Right lobe of liver (tissue), 6 donors: ENCODE results near the gene F12. TPM values are rescaled to one million over a fixed set of nuclear protein-coding genes. Genes with fewer than 3 reads are reported as not detected.

Experiments
- ATAC-seq, 4 donors: fragments of 200-7000 bp; cut with Tn5 transposase; one replicate each; pipeline ENCODE4 v1.9.1; 2020; ENCODE audit warnings: mild to moderate bottlenecking in 4 of 4, moderate library complexity in 4 of 4
- DNase-seq, 3 donors: peaks; one replicate each; pipeline ENCODE4 v3.0.0-alpha.2; 2020
- H3K27ac ChIP-seq, 3 donors: fragments of 200-600 bp; one replicate each; pipeline ENCODE4 v1.8.0; 2022
- H3K27me3 ChIP-seq, 2 donors: fragments of 200-600 bp; one replicate each; pipeline ENCODE4 v1.8.0; 2022
- H3K36me3 ChIP-seq, 4 donors: fragments of 200-600 bp; sonication (generic) in 1 of 4; one replicate each; pipeline versions ENCODE4 v1.5.1 to v1.8.0; 2017 to 2022; ENCODE audit warnings: control low read depth in 1 of 4
- H3K4me1 ChIP-seq, 4 donors: fragments of 200-600 bp; sonication (generic) in 1 of 4; one replicate each; pipeline versions ENCODE4 v1.5.1 to v1.8.0; 2017 to 2022; ENCODE audit warnings: control low read depth in 1 of 4
- H3K4me3 ChIP-seq, 3 donors: fragments of 200-600 bp; one replicate each; pipeline ENCODE4 v1.8.0; 2022
- H3K9me3 ChIP-seq, 4 donors: fragments of 200-600 bp; sonication (generic) in 1 of 4; one replicate each; pipeline versions ENCODE4 v1.5.1 to v1.8.0; 2017 to 2022; ENCODE audit warnings: control low read depth in 1 of 4
- POLR2A ChIP-seq: fragments of 450-650 bp; IDR thresholded peaks from one replicate; pipeline ENCODE4 v1.6.1; 2017; ENCODE audit warnings: antibody characterized with exemption, mild to moderate bottlenecking
- WGBS: methylation state at CpG from one replicate; pipeline ENCODE4 v1.1.6; 2018; ENCODE audit warnings: low coverage, low lambda C conversion rate; ENCODE audit not compliant: insufficient coverage; ENCODE audit errors: missing lambda C conversion rate; 5-methylcytosine and 5-hydroxymethylcytosine counted together
- intact Hi-C, 2 donors: fragments of 100-400 bp; cut with DNase I; formaldehyde crosslinking; loops; one replicate each; pipeline versions ENCODE4 v1.11.2 to v1.14.1; 2022
- total RNA-seq, 6 experiments: library from RNA; depleted of rRNA in 2 of 6; stranded (reverse); fragments of >200 nt in 2 of 6; fragmentation: NEBNext Ultra II Directional in 3 of 6; extraction: Animal tissue kit (Norgen Biotek cat#: 25700) in 3 of 6; gene quantifications; one replicate each; pipeline versions ENCODE4 v1.1.0 to v1.2.4, GENCODE V29; 2016 to 2023
- TF ChIP-seq, protein P1 (sequence below), 4 donors: fragments of 200-600 bp in 3 of 4; fragments of 450-650 bp in 1 of 4; IDR thresholded peaks; one replicate each; pipeline versions ENCODE4 v1.5.1 to v1.8.0; 2016 to 2022; ENCODE audit warnings: antibody characterized with exemption in 4 of 4, mild to moderate bottlenecking in 2 of 4
- donor health status: DM: no; HTN: yes; CAD: no.
- donor health status: DM: no; HTN: no; CAD: no.
- donor health status: DM: no; HTN: no; CAD: no.
- donor health status: DM: no; HTN: yes; CAD: no.
- donor health status: DM: no; HTN: yes; CAD: no.

Gene F12
- total RNA-seq, 6 experiments from 2014 or later: 236 to 518 (median 365) TPM

DNA sequence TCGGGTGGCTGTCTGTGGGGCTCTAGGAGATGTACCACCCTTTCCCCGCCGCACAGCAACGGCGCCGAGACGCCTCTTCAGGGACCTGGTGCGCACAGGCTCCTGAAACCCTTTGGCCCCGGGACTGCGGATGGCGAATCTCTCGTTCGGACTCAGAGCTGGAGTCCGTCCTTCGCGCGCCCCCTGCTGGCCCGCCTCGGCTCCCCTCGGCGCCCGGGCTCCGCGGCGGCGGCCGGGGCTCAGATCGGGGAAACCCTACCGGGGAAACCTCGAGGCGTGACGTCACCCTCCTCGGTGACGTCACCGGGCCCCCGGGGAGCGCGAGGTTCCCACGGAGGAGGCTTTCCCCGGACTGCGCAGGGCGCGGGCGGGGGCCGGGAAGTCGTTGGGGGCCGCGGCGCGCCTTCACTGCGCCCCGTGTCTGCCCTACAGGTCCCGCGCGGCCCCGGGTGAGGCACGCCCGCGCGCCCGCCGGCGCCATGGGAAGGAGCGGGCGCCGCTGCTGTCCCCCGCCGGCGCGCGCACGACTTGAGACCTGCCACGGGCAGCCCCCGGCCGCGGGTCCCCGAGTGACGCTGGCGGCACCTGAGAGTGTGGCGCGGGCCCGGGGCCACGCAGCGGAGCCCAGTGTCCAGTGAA lies 45.2 kb upstream of the F12 start:
- Histone ChIP-seq H3K4me1 (peaks cover 0 to 10% (median 3%) of the 10 kb centered on the region in 4 donors), H3K27ac (peak overlapping the region; percentile 36 to 65 (median 64)), H3K4me3 (peak overlapping the region; percentile 62 to 73 (median 66)), H3K9me3 (no peaks in the 10 kb centered on the region), H3K27me3 (no peaks in the 10 kb centered on the region), H3K36me3 (no peaks in the 10 kb centered on the region)
- WGBS: no CpG with 5 or more reads among the region's 84 CpGs
- intact Hi-C loops: loop anchor here (5.0 to 10.0 kb wide), 3 partner anchors 57 to 140 kb away; partner anchors contain the start of gene MXD3 (in 1 of the 2)
- peak; percentile 70 to 83 (median 75) for ATAC-seq
- TF ChIP-seq, protein P1, sequence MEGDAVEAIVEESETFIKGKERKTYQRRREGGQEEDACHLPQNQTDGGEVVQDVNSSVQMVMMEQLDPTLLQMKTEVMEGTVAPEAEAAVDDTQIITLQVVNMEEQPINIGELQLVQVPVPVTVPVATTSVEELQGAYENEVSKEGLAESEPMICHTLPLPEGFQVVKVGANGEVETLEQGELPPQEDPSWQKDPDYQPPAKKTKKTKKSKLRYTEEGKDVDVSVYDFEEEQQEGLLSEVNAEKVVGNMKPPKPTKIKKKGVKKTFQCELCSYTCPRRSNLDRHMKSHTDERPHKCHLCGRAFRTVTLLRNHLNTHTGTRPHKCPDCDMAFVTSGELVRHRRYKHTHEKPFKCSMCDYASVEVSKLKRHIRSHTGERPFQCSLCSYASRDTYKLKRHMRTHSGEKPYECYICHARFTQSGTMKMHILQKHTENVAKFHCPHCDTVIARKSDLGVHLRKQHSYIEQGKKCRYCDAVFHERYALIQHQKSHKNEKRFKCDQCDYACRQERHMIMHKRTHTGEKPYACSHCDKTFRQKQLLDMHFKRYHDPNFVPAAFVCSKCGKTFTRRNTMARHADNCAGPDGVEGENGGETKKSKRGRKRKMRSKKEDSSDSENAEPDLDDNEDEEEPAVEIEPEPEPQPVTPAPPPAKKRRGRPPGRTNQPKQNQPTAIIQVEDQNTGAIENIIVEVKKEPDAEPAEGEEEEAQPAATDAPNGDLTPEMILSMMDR (IDR thresholded peaks at IDR 0.05): peak; percentile 92 to 99 (median 94)
- no peak for TF ChIP-seq POLR2A
- peak; percentile 92 to 94 (median 93) for DNase-seq

DNA sequence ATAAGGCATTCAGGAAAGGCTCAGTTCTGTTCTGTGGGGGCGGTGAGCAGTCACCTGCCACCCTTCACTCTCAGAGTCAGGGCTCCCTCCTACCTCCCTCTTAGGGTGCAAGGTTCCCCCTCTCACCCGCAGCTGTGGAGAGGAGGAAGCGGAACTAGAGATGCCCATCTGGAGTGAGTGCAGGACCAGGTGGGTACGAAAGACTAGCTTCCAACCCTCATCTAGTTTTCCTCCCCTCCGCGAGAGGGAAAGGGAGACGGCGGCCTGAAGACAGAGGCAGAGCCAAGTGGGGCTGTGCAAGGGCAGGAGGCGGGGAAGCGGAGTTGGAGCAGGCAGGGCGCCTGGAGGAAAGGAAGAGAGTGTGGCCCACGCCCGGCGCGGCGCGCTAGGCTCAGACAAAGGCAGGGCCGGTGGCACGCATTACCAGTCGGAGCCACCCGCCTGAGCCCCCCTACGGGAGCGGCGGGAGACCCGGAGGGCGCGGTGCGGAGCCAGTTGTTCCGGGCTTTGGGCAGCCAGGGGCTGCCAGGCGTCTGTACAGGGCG lies 44.6 kb upstream of the F12 start:
- Histone ChIP-seq H3K9me3 (no peaks in the 10 kb centered on the region), H3K4me3 (peak overlapping the region; percentile 31 to 66 (median 62)), H3K27me3 (no peaks in the 10 kb centered on the region), H3K36me3 (no peaks in the 10 kb centered on the region), H3K27ac (peak overlapping the region in 1 of 3 donors; percentile 64), H3K4me1 (peaks cover 0 to 10% (median 3%) of the 10 kb centered on the region in 4 donors)
- TF ChIP-seq, protein P1 (IDR thresholded peaks at IDR 0.05): no peak
- no peak for TF ChIP-seq POLR2A
- 18% methylated on average over 17 of the region's 31 CpGs for WGBS
- intact Hi-C loops: loop anchor here (5.0 to 10.0 kb wide), 3 partner anchors 57 to 139 kb away; partner anchors contain the start of gene MXD3 (in 1 of the 2)
- peak in 1 of 4 donors; percentile 1 for ATAC-seq
- peak in 2 of 3 donors; percentile 50 to 66 for DNase-seq

DNA sequence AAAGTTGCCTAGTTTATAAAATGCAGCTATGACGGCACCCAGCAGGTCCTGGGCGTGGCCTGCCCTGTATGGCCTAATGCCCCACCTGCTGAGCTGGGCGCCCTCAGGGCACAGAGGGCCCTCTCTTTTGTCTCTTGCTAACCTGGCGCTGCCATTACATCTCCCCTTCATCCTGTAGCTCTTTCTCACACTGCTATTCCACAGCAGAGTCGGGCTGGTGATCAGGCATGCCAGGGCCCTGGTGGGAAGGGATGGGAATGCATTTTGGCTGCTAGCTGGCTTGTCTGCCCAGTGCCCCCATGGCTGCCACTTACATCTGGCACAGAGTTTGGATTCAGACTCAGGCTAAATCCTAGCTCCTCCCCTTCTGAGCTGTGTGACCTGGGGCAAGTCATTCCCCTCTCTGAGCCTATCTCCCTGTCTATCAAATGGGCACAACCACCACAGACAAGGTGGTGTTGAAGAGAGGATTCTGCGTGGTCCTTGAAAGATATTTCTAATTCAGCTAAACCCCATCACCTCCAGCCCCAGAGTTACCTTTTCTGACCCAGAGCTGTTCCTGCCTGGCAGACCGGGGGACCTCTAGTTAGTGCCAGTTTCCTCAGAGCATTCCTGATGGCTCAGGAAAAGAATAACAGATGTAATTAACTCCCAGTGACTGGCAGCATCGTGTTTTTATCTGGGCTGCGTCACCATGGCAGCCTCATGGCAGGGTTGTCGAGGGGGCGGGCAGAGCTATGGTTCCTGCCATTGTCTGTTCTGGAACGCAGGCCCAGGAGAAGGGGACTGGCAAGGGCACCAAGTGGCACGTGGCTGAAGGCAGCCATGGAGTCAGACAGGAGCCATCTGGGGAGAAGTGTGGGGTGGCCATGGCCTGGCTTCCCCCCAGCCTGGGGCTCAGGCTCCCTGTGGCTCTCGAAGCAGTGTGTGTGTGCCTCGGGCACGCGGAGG lies 43.6 kb upstream of the F12 start:
- peaks cover 0 to 12% (median 3%) of the 10 kb centered on the region in 4 donors for H3K4me1 ChIP-seq
- no peaks in the 10 kb centered on the region for H3K27me3 ChIP-seq
- H3K27ac ChIP-seq: no peak overlapping the region
- no peak overlapping the region for H3K4me3 ChIP-seq
- intact Hi-C loops: loop anchor here (5.0 to 10.0 kb wide), 3 partner anchors 56 to 138 kb away; partner anchors contain the start of gene MXD3 (in 1 of the 2)
- DNase-seq (peak in 1 of 3 donors; percentile 56), ATAC-seq (no peak)
- no CpG with 5 or more reads among the region's 17 CpGs for WGBS
- TF ChIP-seq, protein P1 (IDR thresholded peaks at IDR 0.05): no peak
- no peak for TF ChIP-seq POLR2A
- no peaks in the 10 kb centered on the region for H3K9me3 ChIP-seq
- H3K36me3 ChIP-seq: no peaks in the 10 kb centered on the region

DNA sequence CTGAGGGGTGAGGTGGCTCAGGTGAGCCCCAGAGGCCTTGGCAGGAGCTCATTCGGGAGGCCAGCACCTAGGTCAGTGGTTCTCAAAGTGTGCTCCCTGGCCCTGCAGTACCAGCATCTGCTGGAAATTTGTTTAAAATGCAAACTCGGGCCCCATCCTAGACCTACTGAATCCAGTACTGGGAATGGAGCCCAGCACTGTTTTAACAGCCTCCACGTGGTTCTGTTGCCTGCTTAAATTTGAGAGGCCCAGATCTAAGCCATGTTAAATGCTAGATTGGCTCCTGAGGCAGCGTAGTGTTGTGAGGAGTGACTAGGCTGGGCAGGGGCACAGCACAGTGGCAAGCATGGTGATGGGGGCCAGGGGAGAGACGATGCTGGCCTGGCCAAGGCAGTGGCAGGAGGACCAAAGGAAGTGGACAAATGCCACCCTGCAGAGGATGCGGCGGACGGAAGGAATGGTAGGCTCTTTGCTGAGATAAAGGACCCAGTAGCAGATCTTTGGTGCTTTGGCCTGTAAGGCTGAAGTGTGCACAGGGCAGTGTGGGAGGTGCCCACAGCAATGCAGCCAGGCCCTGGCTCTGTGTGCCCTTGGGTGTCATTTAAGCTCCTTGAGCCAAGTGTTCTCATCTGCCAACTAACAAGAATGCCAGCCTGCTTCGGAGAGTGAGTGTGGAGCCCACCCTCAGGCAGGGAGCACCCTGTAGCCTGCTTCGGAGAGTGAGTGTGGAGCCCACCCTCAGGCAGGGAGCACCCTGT lies 41.5 kb upstream of the F12 start:
- TF ChIP-seq, protein P1 (IDR thresholded peaks at IDR 0.05): no peak
- TF ChIP-seq POLR2A: no peak
- H3K27ac ChIP-seq: no peak overlapping the region
- H3K27me3 ChIP-seq: no peaks in the 10 kb centered on the region
- DNase-seq (no peak), ATAC-seq (no peak)
- 93% methylated on average over 2 of the region's 10 CpGs for WGBS
- H3K9me3 ChIP-seq: no peaks in the 10 kb centered on the region
- H3K4me1 ChIP-seq: peaks cover 0 to 24% (median 4%) of the 10 kb centered on the region in 4 donors
- intact Hi-C loops: loop anchor here (5.0 to 10.0 kb wide), 3 partner anchors 54 to 136 kb away; partner anchors contain the start of gene MXD3 (in 1 of the 2)
- no peaks in the 10 kb centered on the region for H3K36me3 ChIP-seq
- H3K4me3 ChIP-seq: no peak overlapping the region
